Thyroid gland (tissue), 4 donors: ENCODE results near the gene RWDD4.

Experiments used
- CTCF ChIP-seq, 6 experiments: fragments of 200-600 bp in 3 of 6; fragments of 450-650 bp in 3 of 6; sonication (generic) in 3 of 6; IDR thresholded peaks; one replicate each; pipeline ENCODE4 v1.5.1; 2016 to 2019; ENCODE audit warnings: antibody characterized with exemption in 6 of 6, mild to moderate bottlenecking in 2 of 6, inconsistent platforms in 1 of 6, moderate library complexity in 1 of 6
- POLR2A ChIP-seq, 2 donors: fragments of 450-650 bp; IDR thresholded peaks; one replicate each; pipeline ENCODE4 v1.6.1; 2017; ENCODE audit warnings: antibody characterized with exemption in 2 of 2, mild to moderate bottlenecking in 2 of 2, moderate library complexity in 1 of 2

- TF ChIP-seq POLR2A (IDR thresholded peaks at IDR 0.05): no peak
- TF ChIP-seq CTCF (IDR thresholded peaks at IDR 0.05): no peak
These were observed 15.2 kb upstream of the RWDD4 start for GRCh38 chr4:183674153-183674552.
